ENCODE results near the gene LVRN.

LVRN gene

DNA sequence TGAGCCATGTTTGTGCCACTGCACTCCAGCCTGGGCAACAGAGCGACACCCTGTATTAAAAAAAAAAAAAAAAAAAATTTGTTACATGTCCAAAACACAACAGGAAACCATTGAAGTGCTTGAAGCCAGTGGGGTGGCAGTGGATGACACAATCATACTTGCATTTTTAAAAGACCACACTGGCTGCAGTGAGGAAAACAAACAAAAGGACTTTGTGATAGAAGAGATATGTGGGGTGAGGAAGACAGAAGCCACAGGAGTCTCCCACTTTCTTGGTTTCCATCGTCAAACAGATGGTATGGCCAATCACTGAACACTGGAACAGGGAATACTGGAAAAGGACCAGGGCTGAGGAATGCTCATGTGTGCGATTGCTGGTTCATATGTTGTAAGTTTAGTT is 101.7 kb downstream of the LVRN start:
- no peak for DNase-seq (ENCODE audit: low read depth, low spot score)
- H3K4me3 ChIP-seq (ENCODE audit: low read length), result no peak overlapping the region

GRCh38 chr5:116068028-116068632 is 105.9 kb downstream of the LVRN start:
- no peak overlapping the region for H3K4me3 ChIP-seq (ENCODE audit: low read length)
- peak; percentile 62 for DNase-seq (ENCODE audit: low read depth, low spot score)

DNA sequence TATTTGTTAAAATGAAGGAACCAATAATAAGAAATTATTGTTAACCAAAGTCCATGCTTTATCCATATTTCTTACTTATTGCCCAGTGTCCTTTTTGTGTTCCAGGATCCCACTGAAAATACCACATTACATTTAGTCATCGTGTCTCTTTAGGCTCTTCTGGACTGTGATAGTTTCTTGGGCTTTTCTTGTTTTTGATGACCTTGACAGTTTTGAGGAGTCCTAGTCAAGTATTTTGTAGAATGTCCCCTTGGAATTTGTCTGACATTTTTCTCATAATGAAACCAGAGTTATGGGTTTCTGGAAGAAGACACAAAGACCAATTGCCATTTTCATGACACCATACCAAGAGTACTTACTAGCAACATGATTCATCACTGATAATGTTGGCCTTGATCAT is 108.9 kb downstream of the LVRN start:
- DNase-seq (ENCODE audit: low read depth, low spot score), result no peak
- no peak overlapping the region for H3K4me3 ChIP-seq (ENCODE audit: low read length)

- H3K4me3 ChIP-seq (ENCODE audit: low read length), result no peak overlapping the region
- DNase-seq (ENCODE audit: low read depth, low spot score), result peak; percentile 32
Observed at GRCh38 chr5:116075191-116075831, 113.0 kb downstream of the LVRN start.

GRCh38 chr5:116076496-116076895 is 114.2 kb downstream of the LVRN start:
- DNase-seq (ENCODE audit: low read depth, low spot score), result no peak
- no peak overlapping the region for H3K4me3 ChIP-seq (ENCODE audit: low read length)
